ENCODE data around the gene KY.

KY gene

DNA sequence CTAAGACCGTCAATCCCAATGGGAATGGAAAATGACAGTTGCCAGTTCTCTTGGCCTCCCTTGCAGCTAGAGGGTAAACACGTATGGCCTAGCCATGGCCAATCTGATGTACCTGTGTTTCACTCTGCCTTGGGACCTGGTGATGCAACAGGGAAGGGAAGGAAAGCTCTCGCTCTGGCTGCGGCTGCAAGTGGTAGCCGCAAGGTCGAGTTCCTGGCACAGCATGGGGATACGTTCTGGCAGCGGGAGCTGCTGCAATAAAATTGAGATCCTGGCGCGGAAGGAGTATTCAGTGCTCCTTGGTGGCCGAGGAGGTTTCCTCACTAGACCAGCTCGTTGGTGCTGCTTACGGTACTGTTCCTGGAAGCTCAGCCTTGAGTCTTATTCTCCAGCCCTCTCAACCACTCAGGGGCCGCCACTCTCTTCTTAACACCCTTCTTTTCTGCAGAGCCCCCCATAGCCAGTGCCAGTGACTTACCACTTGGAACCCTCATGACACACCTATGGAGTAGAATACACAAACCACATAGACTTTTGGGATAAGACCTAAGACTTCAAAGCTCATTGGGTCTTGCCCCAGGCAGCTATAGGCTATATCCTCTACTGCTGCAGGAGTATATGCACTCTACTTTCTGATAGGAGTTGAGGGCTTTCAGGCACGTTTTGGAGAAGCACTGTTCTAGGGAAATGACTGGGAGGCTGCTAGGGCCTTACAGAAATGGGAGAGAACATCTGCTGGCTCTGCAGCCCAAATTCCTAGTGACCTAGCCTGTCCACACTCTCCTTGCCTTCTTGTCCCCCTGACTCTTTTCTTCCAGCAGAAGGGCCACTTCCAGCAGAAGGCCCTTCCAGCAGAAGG, 2.7 kb downstream of the KY start:
- DNase-seq (ENCODE audit: low read depth): no peak

DNA sequence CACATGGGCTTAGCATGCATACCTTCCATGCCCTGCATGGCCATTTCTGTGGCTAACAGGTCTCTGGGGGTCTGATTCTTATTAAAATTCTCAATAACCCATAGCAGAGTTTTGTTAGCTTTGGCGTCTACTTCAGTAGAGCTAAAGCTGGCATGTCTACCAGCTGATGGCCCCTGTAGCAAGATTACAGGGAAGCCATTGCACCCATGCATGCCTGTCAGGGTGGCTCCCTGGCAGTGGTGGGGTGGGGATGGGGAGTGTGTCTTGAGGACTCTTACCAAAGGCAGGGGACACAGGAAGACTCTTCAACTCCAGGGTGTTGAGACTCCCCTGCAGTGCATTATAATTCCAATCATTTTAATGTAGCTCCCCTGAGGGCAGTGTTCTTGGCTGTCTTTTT, 4.7 kb downstream of the KY start:
- H3K4me3 ChIP-seq (ENCODE audit: low read depth, low read length): no peak overlapping the region
- no peak for DNase-seq (ENCODE audit: low read depth)

More for the DNA sequence above, 2.7 kb downstream of the KY start:
- H3K4me3 ChIP-seq (ENCODE audit: low read depth, low read length): no peak overlapping the region

DNA sequence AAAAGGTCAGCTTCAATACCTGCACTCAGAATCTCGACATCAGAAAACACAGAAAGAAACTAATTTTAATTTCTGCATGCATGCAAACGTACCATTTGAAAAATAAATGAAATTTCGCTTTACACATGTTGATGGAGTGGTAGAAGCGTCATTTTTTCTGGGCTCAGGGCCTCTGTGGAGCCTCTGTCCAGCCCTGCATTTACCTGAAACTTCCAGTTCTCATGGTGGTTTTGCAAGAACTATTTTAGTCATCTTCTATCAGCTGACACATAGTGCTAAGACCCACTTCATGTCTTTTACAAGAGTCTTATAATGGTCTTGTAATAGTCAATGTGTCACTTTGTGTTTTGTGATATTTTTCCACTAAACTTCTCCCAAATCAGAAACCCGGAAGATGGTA, 5.3 kb downstream of the KY start:
- H3K4me3 ChIP-seq (ENCODE audit: low read depth, low read length): no peak overlapping the region
- no peak for DNase-seq (ENCODE audit: low read depth)

DNA sequence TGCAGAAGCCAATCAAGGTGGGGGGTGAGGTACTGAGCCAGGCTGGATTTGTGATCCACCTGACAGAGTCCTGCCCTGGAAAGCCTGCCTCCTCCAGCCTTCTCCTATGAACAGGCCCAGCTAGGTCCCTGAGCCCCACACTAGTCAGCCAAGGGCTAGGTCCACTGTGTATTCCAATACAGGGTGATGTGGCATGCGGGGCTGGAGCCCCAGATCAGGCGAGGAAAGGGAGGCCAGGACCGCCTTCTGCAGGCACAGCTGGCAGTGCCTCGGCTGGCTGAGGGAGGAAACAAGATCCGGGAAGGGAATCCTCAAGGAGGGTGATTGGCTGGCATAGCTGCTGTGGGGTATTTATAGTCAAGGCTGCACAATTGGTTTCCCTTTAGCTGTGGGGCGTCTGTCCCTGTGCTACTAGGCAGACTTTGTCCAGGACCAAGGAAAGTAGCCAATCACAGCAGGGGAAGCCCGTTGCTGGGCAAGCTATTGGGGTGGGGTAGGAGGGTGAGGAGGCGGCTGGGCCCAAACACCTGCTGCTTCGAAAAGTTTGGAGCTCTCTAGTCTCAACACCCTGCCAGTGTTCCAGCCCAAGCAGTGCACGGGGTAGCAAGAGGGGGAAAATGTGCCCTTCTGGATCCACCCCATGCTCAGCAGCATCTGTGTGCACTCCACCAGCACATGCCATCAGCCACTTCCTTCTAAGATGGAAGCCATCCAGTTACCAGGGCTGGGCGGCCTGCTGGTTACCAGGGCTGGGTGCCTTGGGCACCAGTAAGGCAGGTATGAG, 5.9 kb downstream of the KY start:
- DNase-seq (ENCODE audit: low read depth): no peak
- H3K4me3 ChIP-seq (ENCODE audit: low read depth, low read length): no peak overlapping the region

DNA sequence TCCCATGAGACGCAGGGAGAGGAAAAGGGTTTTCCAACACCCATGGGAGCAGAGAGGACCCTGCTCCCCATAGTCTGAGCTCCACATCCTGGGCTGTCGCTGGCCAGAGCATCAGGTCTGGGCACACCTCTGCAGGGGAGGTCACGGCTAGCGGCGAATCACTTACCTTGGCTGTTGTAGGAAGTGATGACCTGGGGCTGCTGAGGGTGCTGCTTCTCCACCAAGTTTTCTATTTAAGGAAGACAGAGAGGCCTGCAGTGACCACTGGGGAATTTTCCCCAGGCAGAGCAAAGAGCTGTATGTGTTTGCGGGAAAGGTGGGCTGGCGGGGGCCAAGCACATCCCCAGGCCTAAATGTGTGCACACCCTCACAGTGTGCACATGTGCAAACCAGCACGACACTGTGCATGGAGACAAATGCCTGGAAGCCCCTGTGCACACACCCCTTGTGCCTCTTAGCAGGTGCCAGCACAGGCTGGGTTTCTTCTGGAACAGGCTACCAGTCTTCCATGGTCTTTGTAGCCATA, 7.6 kb downstream of the KY start:
- H3K4me3 ChIP-seq (ENCODE audit: low read depth, low read length): no peak overlapping the region
- no peak for DNase-seq (ENCODE audit: low read depth)

DNA sequence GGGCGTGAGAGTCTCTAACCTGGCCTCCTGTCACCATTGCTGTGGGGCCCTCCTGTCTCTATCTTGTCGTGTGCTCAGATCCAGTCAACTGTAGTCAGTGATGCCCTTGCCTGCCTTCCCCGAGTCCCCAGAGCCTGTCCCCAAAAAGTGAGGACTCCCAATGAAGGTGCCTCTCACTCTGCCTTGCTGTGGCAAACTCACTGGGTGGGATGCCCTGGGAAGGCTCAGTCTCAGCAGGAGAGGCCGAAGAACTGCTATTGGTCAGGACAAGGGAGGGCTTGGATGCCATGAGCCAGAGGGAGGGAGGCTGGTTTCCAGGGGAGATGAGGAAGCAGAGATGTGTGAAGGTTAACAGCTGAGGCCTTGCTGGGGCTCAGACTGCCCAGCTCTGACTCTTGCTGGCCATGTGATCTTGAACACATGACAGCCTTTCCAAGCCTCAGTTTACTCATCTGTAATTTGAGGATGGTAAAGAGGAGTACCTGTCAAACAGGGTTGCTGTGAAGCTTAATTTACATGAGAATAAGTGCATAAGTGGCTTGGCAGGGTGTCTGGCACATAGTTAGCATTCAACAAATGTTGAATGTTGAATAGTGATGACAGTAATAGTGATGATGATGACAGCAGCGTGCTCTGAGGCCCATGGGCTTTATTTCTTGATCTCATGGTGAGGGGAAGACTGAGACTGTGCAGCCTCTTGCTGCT, 8.2 kb downstream of the KY start:
- no peak overlapping the region for H3K4me3 ChIP-seq (ENCODE audit: low read depth, low read length)
- DNase-seq (ENCODE audit: low read depth): no peak

DNA sequence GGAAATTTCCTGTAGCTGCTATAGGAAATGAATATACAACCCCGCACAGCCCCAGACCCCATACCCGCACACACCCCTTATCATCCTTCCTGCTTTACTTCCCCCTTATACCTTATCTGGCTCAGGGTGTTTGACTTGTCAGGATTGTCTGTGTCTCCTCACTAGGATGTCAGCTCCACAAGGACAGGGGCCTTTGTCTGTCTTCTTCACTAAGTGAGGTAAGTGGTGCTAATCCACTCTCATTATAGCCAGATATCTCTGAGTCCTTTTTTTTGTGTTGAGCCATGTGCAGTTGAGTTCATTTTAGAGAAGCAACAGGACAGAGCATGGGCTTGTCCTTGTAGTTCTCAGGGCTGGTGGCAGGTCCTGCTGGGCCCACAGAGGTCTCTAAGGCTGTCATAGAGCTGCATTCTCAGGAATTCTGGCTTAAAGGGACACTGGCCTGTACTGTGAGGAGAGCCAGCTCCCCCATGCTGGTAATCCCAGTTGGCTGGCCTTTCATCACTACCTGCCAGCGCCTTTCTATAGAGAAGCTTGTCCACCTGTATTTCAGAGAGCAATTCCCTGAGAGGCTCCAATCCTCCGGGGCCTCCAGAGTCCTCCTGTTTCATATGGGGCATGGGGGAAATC, 9.0 kb downstream of the KY start:
- no peak overlapping the region for H3K4me3 ChIP-seq (ENCODE audit: low read depth, low read length)
- DNase-seq (ENCODE audit: low read depth): no peak

DNA sequence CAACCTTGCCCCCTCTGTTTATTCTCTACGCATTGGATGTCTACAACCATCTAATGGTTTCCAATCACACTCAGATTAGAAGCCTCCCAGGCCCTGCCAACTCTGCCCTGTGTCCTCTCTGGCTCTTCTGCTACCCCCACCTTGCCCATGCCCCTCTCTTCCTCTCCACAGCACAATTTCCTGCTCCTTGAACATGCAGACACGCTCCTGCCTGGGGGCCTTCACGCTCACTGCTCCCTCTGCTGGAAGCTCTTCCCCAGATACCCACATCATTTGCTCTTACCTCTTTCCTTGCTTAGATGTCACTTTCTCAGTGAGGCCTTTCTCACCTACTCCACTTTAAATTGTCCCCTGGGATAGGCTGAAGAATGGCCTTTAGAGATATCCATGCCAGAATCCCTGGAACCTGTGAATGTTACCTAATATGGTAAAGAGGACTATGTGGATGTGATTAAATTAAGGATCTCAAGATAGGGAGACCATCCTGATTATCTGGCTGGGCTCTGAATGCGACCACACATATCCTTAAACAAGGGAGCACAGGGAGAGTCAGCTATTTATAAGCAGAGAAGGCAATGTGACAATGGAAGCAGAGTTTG, 9.9 kb downstream of the KY start:
- H3K4me3 ChIP-seq (ENCODE audit: low read depth, low read length): no peak overlapping the region
- DNase-seq (ENCODE audit: low read depth): no peak

DNA sequence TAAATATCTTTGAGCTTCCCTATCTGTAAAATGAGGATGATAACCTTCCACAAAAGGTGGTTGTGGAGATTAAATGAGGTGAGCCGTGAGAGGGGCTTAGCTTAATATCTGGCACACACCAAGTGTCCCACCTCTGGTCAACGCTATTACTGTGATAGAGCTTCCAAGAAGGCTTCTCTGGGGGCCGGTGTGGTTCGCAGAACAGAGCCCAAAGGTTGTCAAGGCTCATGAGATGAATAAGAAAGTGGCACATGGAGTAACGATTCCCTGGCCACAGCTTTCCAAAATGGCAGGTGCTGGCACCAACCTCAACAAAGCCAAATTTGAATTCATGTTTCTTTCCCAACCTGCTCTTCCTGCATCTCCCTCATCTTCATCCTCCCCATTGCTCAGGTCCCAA, 10.4 kb downstream of the KY start:
- DNase-seq (ENCODE audit: low read depth): no peak
- no peak overlapping the region for H3K4me3 ChIP-seq (ENCODE audit: low read depth, low read length)

DNA sequence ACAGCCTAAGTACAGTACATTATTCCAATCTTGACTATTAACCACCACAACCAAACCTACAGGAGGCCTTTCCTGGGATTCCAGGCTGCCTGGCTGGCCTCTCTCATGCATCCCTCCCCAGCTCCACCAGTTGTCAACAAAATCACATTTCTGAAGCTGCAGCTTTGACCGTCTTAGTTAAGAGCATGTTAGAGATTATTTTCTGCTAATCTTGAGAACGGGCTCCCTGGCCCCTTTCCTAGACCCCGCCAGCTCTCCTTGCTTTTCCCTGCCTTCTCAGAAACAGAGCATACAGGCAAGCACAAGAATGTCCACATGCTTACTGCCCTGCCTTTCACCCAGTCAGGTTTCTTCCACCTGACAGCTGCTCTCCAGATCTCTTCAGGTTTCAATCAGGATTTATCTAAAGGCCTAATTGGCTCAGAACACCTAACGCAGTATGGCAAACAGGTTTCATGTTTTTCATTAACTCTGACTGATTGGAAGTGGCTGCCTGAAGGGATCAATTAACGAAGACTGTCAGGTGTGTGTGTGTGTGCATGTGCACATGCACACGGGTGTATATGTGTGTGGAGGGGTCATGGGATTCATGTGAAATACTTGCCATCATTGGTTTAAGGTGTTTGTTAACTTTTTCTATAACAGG, 12.3 kb downstream of the KY start:
- DNase-seq (ENCODE audit: low read depth): no peak

DNA sequence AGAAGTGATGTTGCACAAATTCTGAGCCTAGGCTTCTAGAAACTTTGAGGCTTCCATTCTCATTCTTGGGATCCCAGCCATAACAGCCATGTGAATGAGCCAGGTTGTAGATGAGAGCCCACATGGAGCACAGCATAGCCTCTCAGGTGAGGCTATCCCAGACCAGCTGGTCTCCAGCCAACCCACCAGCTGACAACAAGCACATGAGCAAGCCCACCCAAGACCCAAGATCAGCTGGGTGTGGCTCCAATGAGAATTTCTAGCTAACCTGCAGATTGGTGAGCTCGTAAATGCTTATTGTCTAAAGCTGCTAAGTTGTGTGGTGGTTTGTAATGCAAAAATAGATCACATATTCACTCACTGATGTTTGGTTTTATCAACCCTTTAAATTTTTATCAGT, 14.4 kb downstream of the KY start:
- H3K4me3 ChIP-seq (ENCODE audit: low read depth, low read length): no peak overlapping the region
- no peak for DNase-seq (ENCODE audit: low read depth)

More for the DNA sequence above, 12.3 kb downstream of the KY start:
- no peak overlapping the region for H3K4me3 ChIP-seq (ENCODE audit: low read depth, low read length)

DNA sequence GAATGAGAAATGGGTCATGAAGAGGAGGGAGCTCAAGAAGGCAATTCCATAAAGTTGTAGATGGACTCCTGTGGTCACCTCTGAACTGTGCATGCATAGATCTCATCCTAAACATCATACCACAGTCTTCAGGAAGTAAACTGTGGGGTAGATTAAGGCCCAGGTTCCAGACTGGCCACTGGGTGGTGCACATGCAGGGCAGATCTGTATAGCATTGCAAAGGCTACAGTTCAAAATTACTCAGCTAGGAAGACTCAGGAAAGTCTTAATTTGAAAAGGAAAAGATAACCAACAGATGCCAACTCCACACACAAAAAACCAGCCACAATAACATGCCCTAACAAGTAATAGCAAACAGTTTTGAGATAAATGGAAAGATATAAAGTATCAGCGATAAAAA, 20.3 kb downstream of the KY start:
- no peak overlapping the region for H3K4me3 ChIP-seq (ENCODE audit: low read depth, low read length)
- DNase-seq (ENCODE audit: low read depth): no peak

DNA sequence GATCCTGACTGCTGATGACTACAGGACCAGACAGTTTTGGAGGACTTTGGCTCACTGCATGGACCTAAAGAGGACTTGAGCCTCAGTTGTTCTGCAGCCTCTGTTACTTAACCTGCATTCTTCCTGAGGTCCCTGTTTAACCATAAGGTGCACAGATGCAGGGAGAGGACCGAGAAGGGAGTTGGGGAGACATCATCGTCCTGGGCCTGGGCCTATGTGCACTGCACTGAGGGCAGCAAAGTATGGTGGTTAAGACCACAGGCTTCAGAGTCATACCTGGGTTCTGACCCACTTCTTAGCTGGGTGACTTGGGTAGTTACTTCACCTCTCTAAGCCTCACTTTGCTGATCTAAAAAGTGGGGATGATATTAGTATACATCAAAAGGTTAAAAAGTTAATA, 21.9 kb downstream of the KY start:
- no peak overlapping the region for H3K4me3 ChIP-seq (ENCODE audit: low read depth, low read length)
- DNase-seq (ENCODE audit: low read depth): no peak

DNA sequence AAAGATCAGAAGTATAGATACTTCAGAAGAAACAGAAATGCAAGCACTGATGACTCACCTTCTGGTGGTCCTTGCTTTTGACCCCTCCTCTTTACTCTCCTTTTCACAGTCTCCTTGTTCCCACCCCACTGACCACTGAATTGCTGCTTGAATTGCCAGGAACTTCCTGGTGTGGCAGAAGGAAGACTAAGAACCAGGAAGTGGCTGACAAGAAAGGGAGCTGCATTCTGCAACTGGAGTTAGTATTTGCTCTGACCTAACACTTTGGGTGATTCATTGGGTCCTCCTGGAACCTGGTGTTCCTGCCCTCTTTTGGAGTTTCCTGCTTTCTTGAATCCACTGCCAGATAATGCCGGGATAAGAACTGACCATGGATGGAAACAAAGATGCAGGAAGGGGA, 23.0 kb downstream of the KY start:
- no peak overlapping the region for H3K4me3 ChIP-seq (ENCODE audit: low read depth, low read length)
- DNase-seq (ENCODE audit: low read depth): no peak

DNA sequence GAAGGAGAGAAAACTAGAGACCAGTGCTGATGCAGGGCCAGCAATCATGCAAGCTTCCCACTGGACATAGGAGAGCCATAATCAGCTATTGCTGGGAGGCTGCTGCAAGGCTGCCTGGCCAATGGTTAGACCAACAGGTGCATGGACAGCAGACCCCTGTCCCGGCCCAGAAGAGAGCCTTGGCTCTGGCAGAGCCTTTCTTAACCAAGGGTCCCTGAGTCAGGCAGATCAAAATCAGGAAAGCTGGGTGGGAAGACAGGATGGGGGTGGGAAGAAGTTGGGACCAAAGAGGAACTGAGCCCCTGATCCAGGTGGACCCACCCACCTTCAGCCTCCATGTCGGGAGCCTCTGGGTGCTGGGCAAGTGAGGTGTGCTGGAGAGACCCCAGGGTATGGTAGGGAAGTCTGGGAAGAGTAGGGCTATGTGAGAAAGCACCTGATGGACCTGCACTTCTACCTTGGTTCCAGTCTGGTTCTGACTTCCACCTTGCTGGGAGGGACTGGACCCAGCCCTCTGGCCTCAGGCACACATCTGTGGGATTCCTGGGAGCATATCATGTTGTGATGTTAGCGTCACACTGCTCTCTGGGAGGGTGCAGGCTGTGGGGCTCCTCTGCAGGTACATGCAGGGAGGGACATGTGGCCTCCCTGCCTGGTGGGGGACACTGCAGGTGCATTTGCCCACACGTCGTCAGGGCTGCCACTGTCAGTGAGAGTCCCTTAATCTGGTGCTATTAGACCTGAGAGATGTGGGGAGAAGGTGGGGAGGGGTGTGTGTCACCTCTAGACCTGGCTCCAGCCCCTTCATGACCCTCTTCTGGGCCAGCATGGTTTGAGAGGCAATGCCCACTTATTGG, 24.7 kb downstream of the KY start:
- DNase-seq (ENCODE audit: low read depth): no peak
- H3K4me3 ChIP-seq (ENCODE audit: low read depth, low read length): no peak overlapping the region

DNA sequence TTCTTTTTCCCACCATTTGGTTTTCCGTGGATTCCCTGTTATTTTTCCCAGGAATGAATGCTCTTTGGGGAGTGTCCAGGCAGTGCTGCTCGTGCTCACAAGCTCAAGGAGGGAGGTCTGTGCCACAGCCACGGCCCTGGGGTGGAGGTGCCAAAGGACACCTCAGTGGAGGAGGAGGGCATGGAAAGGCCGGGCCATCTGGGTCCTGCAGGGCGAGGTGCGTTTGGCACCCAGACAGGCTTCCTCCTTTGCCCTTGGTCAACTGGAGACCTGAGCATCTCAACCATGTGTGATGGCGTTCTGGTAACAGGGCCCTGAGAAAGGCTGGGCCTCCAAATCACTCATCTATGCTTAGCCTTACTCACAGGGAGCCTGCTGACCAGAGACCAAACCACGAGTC, 25.4 kb downstream of the KY start:
- H3K4me3 ChIP-seq (ENCODE audit: low read depth, low read length): no peak overlapping the region
- DNase-seq (ENCODE audit: low read depth): no peak

DNA sequence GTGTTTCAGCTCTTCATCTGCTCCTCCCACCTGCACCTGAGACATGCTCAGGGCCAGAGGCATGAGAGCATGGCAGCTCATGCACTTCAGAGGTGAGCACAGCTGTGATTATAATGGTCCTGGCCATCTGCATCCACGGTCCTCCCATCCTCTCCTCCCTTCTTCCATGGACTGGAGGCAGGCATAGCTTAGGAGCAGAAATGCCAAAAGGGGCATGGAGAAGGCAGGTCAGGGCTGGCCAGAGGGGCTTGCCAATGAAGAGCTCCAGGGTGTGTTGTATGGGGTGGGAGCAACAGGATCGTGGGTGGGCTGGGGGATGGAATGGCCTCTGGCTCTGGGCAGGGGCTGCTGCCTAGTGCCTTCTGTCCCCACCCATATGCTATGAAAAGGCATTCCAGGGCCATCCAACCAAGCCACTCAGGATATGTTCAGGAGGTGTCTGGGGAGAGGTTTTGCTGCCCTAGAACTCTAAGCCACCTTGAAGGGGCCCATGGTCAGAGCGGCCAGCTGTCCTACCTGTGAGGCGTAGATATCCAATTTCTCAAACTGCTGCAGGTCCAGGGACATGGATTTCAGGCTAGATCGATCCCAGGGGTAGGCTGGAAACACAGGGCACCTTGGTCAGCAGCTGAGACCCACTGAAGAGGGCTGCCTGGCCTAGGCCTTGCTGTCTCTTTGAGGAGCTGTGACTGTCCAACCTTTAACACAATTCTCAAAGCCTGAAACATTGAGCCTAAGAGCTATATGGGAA, 26.1 kb downstream of the KY start:
- DNase-seq (ENCODE audit: low read depth): no peak

More for the DNA sequence above, 26.1 kb downstream of the KY start:
- H3K4me3 ChIP-seq (ENCODE audit: low read depth, low read length): no peak overlapping the region

Data from skeletal muscle cell (primary cell).